K562 (cell line): ENCODE data around the gene HMCES. TPM values are rescaled to one million over a fixed set of nuclear protein-coding genes. Genes with fewer than 3 reads are reported as not detected.

Experiments
- CBFA2T2 ChIP-seq: fragments of 450-650 bp; conservative IDR thresholded peaks from 2 replicates; pipeline ENCODE4 v1.6.1; 2017; ENCODE audit warnings: mild to moderate bottlenecking
- CHD1 ChIP-seq: fragments of 200-600 bp; sonication (generic); IDR thresholded peaks from one replicate; pipeline ENCODE4 v1.6.1; 2012; ENCODE audit warnings: mild to moderate bottlenecking, moderate library complexity, low read length, inconsistent platforms
- FOXA1 ChIP-seq: fragments of 450-650 bp; IDR thresholded peaks from 2 replicates; pipeline ENCODE4 v1.6.1; 2016; ENCODE audit warnings: mild to moderate bottlenecking, borderline replicate concordance
- ILK ChIP-seq: fragments of 450-650 bp; IDR thresholded peaks from 2 replicates; pipeline ENCODE4 v1.6.1; 2016; ENCODE audit warnings: missing genetic modification characterization, low read depth, mild to moderate bottlenecking, missing compliant biosample characterization, moderate library complexity, borderline replicate concordance
- MCM3 ChIP-seq: fragments of 450-650 bp; IDR thresholded peaks from 2 replicates; pipeline ENCODE4 v1.6.1; 2016
- MEIS2 ChIP-seq: fragments of 450-650 bp; IDR thresholded peaks from 2 replicates; pipeline ENCODE4 v1.6.1; 2014; ENCODE audit warnings: mild to moderate bottlenecking; ENCODE audit not compliant: partially characterized antibody
- NFRKB ChIP-seq: fragments of 450-650 bp; IDR thresholded peaks from 2 replicates; pipeline ENCODE4 v1.6.1; 2016; ENCODE audit warnings: low read depth
- POLR2H ChIP-seq: IDR thresholded peaks from 2 replicates; pipeline ENCODE4 v1.6.1; 2016; ENCODE audit warnings: missing genetic modification characterization, low read depth, mild to moderate bottlenecking, control low read depth, missing compliant biosample characterization, moderate library complexity
- STAT5A ChIP-seq: IDR thresholded peaks from 2 replicates; pipeline ENCODE4 v1.6.1; 2012; ENCODE audit warnings: low read length, inconsistent platforms, borderline replicate concordance
- ZNF253 ChIP-seq: fragments of 250-450 bp; sonication (Bioruptor Pico); conservative IDR thresholded peaks from 2 replicates; pipeline ENCODE4 v1.6.1; 2021; ENCODE audit warnings: mild to moderate bottlenecking
- polyA plus RNA-seq, 8 experiments: library from polyadenylated mRNA; depleted of rRNA in 4 of 8; stranded (reverse) in 5 of 8; unstranded in 3 of 8; fragments of >200 nt; fragmentation: Nextera tagmentation in 2 of 8; fragmentation: Illumina TruSeq in 1 of 8; extraction: Ambion mirVana in 2 of 8; extraction: Trizol in 1 of 8; gene quantifications; 2 replicates each; pipeline versions ENCODE4 v1.2.1 to v1.2.3, GENCODE V29; 2011 to 2014; ENCODE audit warnings: inconsistent platforms in 1 of 8, missing spikeins in 1 of 8
- total RNA-seq, 7 experiments: library from RNA; depleted of rRNA in 6 of 7; stranded (reverse); fragments of >200 nt in 6 of 7; fragmentation: Illumina TruSeq in 2 of 7; extraction: Trizol in 2 of 7; gene quantifications; 2 replicates each; pipeline versions ENCODE4 v1.2.1 to v1.2.3, GENCODE V29; 2011 to 2021; ENCODE audit warnings: low replicate concordance in 1 of 7
- TF ChIP-seq, protein P1 (sequence below): fragments of 450-650 bp; formaldehyde crosslinking; conservative IDR thresholded peaks from 2 replicates; pipeline ENCODE4 v1.4.0; 2022; ENCODE audit warnings: mild to moderate bottlenecking, missing genetic modification characterization
- TF ChIP-seq, protein P2 (sequence below): sonication (generic); IDR thresholded peaks from 2 replicates; pipeline ENCODE4 v1.6.1; 2016

HMCES gene
- total and polyA plus RNA-seq, 9 of the 15 experiments (the other 6 are each of a cell fraction or from before 2014, with no cell fraction given) = 18.8 to 45.3 (median 24.8) TPM

DNA sequence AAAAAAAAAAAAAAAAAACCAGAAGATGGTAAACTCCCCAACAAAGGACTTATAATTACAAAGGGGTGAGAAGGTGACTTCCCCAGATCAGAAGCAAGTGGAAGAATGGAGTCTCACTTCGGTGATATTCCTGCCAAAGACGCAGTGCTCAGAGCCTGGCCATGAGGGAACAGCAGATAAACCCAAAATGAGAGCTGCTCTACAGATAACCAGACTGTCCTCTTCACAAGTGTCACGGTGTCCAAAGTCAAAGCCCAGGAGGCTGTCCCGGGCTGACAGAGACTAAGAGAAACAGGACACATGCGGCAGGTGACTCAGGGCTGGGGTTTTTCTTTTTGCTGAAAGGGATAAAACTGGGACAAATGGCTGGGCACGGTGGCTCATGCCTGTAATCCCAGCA lies 48.8 kb downstream of the HMCES start (continued):
- TF ChIP-seq FOXA1 (no peak), CBFA2T2 (peak; percentile 82), POLR2H (tag) (no peak), STAT5A (peak; percentile 40; the same call in 1 of the 2 replicates), MCM3 (no peak), MEIS2 (peak; percentile 11), NFRKB (no peak), CHD1 (no peak), ZNF253 (CRISPR knock-in tag) (no peak), ILK (tag) (no peak)
- TF ChIP-seq, protein P1, sequence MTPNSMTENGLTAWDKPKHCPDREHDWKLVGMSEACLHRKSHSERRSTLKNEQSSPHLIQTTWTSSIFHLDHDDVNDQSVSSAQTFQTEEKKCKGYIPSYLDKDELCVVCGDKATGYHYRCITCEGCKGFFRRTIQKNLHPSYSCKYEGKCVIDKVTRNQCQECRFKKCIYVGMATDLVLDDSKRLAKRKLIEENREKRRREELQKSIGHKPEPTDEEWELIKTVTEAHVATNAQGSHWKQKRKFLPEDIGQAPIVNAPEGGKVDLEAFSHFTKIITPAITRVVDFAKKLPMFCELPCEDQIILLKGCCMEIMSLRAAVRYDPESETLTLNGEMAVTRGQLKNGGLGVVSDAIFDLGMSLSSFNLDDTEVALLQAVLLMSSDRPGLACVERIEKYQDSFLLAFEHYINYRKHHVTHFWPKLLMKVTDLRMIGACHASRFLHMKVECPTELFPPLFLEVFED = no peak
- TF ChIP-seq, protein P2, sequence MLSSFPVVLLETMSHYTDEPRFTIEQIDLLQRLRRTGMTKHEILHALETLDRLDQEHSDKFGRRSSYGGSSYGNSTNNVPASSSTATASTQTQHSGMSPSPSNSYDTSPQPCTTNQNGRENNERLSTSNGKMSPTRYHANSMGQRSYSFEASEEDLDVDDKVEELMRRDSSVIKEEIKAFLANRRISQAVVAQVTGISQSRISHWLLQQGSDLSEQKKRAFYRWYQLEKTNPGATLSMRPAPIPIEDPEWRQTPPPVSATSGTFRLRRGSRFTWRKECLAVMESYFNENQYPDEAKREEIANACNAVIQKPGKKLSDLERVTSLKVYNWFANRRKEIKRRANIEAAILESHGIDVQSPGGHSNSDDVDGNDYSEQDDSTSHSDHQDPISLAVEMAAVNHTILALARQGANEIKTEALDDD = no peak
- TF ChIP-seq, all 486 proteins: peak for 20
